AG10803 (cell line): Measurements from ENCODE around the gene KIAA1143.
A peak's percentile ranks its signal among the peaks of the same experiment; 100 is the strongest.

Source experiments
- DNase-seq: peaks from one replicate; pipeline ENCODE4 v3.0.0; 2010; ENCODE audit warnings: low read depth
- H3K4me3 ChIP-seq: 2 replicates; pipeline ENCODE4 v1.5.1; 2011; ENCODE audit warnings: mild to moderate bottlenecking, low read length, control low read depth
- TF ChIP-seq, protein P1 (sequence below): conservative IDR thresholded peaks from 2 replicates; pipeline ENCODE4 v1.5.1; 2011; ENCODE audit warnings: mild to moderate bottlenecking, low read length, control low read depth, inconsistent platforms

Gene KIAA1143

DNA sequence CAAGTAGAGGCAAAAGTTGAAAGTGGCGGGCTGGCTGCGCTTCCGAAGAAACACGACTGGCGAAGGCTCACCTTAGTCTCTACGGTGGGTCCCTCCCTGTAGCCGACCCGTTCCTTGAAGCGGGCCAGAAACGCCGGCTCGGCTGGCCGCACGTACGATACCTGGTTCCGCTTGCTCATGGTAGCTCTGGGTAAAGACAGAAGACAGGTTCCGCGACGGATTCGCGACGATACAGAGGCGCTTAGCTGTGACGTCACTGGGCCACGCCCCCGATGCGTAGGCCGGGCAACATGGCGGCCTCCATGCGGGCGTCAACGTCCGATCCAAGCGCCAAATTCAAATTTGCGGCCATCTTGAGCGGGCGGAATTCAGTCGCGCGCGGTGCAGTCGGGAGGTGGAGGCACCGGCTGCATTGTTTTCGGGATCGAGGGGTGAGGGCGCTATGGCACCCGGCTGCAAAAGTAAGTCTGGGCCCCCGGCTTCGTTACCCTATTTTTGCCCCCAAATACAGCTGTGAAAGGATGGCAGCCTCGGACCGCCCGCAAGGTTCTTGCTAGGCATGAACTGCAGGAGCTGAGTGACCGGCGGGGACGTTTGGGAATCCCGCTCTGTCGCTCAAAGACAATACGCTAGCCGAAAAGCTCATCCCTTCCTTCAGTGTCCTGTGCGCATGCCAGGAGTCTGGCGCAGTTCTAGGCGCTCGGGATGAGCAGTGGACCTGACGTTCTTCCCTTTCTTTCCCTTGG, at the start of gene KIAA1143, which contains the start of gene KIF15:
KIAA1143 (minus strand) TSS at position 196 of the 746 bp plus-strand sequence; CDS start at position 179, 17 bp downstream.
KIF15 (plus strand) TSS at position 371 of the 746 bp plus-strand sequence; CDS start at position 443, 72 bp downstream.
- H3K4me3 ChIP-seq, result peak within 1 kb of the TSS; percentile 92
- TF ChIP-seq, protein P1, sequence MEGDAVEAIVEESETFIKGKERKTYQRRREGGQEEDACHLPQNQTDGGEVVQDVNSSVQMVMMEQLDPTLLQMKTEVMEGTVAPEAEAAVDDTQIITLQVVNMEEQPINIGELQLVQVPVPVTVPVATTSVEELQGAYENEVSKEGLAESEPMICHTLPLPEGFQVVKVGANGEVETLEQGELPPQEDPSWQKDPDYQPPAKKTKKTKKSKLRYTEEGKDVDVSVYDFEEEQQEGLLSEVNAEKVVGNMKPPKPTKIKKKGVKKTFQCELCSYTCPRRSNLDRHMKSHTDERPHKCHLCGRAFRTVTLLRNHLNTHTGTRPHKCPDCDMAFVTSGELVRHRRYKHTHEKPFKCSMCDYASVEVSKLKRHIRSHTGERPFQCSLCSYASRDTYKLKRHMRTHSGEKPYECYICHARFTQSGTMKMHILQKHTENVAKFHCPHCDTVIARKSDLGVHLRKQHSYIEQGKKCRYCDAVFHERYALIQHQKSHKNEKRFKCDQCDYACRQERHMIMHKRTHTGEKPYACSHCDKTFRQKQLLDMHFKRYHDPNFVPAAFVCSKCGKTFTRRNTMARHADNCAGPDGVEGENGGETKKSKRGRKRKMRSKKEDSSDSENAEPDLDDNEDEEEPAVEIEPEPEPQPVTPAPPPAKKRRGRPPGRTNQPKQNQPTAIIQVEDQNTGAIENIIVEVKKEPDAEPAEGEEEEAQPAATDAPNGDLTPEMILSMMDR, result no peak
- peak; percentile 93 for DNase-seq

DNA sequence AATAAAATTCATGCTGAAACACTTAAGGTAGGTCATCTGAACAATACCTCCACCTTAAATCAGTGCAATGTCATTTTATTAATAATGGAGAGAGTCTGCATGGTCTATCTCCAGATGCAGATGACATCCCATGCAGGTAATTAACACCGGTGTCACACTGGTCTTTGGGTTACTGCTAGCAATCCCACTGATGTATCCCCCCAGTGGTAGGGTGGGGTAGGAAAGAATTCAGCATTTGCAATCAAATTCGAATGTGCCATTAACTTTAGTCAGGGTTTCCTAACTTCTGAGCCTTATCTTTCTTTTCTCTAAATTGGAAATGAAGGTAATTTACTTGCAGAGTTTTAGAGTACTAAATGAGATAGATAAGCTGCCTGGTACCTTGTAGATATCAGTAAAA, 44.5 kb upstream of the KIAA1143 start:
- DNase-seq, result no peak
- TF ChIP-seq, protein P1, result no peak
- no peak overlapping the region for H3K4me3 ChIP-seq

- TF ChIP-seq, protein P1, result no peak
- H3K4me3 ChIP-seq, result no peak overlapping the region
- no peak for DNase-seq
Observed at GRCh38 chr3:44803298-44803697, 41.9 kb upstream of the KIAA1143 start.

GRCh38 chr3:44802011-44802410, 40.6 kb upstream of the KIAA1143 start:
- TF ChIP-seq, protein P1, result no peak
- no peak overlapping the region for H3K4me3 ChIP-seq
- no peak for DNase-seq

- TF ChIP-seq, protein P1, result no peak
- DNase-seq, result peak; percentile 5
- H3K4me3 ChIP-seq, result no peak overlapping the region
Observed at GRCh38 chr3:44795197-44795596, 33.8 kb upstream of the KIAA1143 start.

DNA sequence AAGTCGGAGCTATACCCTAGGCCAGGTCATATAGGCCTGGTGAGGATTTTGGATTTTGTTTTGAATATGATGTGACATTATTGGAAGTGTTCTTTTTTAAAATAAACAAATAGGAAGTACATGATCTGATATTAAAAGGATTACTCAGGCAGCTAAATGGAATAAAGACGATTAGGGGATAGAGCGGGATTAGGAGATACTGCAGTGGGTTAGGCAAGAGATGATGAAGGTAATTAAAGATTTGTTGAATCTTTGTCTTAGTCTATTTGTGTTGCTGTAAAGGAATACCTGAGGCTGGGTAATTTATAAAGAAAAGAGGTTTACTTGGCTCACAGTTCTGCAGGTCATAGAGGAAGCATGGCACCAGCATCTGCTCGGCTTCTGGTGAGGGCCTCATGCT, 21.5 kb upstream of the KIAA1143 start:
- no peak overlapping the region for H3K4me3 ChIP-seq
- no peak for DNase-seq
- TF ChIP-seq, protein P1, result no peak

DNA sequence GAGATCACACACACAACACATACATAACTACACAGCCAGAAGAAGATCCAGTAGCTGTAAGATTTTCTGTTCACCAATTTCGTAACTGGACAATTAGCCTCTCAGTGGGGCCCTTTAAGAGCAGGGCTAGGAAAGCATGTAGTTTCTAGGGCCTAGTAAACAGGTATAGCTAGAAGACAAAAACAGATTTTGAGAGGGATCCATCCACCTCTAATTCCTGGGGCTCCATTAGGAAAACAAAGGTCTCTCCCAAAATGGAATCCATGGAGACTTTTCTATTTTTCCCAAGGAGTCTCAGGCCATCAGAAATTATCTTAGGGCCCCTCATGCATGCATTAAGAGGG, 10.7 kb upstream of the KIAA1143 start:
- TF ChIP-seq, protein P1, result no peak
- no peak for DNase-seq

More for the DNA sequence above, 10.7 kb upstream of the KIAA1143 start:
- no peak overlapping the region for H3K4me3 ChIP-seq
